HG03469 (cell line): ENCODE results near the gene ATP13A1.
A peak's percentile ranks its signal among the peaks of the same experiment; 100 is the strongest.
"Not testable (repeated sequence)": the region's sequence is repeated elsewhere in the genome, so short reads cannot be mapped to it uniquely, and the experiment has no call there.

ENCODE experiments used
- ATAC-seq: cut with Tn5 transposase; IDR thresholded peaks from one replicate; pipeline ENCODE4 v1.9.1; 2021; ENCODE audit warnings: mild to moderate bottlenecking, moderate library complexity, moderate number of reproducible peaks; ENCODE audit not compliant: unreplicated experiment

Gene ATP13A1

DNA sequence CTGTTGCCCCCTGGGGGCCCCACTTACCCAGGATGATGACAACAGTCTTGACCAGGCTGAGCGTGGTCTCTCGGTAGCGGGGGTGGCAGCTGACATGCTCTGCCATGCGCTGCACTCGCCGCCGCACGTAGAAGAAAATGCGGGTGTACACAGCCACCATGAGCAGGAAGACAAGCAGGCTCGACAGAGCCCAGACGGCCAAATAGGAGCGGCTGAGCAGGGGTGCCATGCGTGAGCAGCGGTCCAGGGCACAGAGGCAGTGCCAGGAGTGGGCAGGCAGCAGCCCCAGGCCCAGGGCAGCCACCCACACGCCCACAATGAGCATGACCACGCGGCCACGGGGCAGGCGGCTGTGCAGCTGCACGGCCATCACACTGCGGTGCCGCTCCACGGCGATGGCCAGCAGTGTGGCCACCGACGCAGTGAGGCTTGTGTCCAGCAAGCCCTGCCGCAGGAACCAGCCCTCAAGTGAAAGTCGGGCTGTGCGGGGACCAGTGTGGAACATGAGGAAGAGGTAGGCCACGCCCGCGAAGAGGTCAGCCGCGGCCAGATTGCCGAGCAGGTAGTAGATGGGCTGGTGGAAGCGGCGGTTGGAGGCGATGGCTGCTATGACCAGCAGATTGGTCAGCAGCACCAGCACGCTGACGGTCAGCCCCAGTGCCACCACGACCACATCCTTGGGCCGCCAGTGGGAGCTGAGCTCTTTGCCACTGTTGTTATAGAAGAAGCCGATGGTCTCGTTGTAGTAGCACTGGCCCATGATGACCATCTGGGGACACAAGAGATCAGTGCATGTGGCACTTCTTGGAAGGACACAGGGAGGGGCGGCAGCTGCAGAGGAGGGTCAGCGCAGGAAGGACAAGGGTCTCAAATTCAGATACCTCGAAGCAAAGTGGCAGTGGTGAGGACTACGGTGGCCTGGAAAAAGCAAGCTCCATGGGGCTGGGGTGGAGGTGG lies 36.7 kb downstream of the ATP13A1 start:
- no peak for ATAC-seq

DNA sequence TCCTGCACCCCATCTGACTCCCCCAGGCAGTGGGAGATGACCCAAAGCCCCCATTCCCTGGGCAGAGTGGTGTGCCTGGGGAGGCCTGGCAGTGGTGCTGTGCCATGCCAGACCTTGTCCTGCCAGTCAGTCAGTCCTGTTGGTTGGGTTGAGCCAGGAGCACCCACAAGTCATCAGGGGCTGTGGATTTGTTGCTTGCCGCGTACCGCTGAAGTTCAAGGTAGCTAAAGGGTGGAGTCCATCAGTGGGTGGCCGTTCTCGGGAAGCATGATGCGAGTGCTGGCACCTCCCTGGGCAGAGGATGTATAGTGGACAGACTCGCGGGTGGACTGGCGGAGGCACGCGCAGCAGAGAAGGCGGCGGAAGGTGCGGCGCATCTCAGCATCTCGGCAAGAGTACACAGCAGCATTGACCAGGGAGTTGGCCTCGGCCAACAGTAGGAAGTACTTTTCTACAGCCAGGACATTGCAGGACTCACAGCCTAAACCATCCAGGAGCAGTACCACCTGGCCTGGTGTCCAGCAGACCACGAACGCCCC lies 39.4 kb downstream of the ATP13A1 start:
- no peak for ATAC-seq

DNA sequence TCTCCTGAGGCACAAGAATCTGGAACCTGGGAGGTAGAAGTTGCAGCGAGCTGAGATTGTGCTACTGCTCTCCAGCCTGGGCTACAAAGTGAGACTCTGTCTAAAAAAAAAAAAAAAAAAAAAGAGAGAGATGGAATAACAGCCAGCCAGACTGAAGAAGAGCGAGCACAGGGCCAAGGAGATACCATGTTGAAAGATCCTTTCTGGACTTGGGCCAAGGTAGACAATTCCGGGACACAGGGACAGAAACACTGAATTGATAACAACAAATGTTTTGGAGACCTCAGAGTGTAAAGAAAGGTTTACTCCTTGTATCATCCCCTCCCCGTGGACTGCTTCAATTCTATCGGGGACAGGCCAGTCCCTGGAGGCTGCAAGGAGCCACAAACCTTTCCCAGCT lies 40.1 kb downstream of the ATP13A1 start:
- ATAC-seq = no peak

DNA sequence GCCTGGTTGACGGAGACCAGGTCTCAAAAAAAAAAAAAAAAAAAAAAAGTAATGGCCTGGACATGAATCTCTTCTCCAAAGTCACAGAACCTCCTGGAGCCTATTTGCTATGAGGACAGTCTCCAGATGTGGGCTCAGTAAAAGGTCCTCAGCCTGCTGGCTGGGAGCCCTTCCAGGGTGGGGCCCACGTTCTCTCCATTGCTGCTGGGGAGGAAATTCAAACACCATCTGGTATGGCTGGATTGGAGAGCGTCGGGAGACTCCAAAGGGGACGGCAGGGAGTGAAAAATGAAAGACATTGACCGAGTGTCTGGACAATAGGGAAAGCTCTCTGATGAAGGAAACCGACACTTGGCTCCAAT lies 43.6 kb downstream of the ATP13A1 start:
- ATAC-seq = no peak

DNA sequence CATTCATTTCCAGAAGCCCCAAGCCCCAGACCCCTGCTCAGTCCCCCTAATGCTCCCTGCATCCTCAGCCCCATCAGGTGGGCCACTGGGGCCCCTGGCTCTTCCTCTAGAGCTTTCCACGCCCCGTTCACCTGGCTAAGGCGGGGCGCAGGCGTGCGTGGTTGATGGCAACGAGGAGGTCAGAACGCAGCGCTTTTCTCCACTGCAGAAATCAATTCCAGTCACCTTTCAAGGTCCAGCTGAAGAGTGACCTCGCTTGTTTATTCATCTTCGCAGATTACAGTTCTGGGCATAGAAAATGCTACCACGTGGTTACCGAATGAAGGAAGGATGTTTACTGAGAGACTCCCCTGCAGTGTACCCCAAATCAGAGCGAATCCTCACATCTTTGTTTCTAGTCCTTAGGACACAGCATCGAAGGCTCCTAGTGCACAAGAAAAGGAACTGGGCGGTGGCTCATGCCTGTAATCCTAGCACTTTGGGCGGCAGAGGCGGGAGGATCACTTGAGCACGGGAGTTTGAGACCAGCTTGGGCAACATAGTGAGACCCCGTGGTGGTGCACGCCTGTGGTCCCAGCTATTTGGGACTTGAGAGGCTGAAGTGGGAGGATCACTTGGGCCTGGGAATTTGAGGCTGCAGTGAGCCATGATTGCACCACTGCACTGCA lies 44.2 kb downstream of the ATP13A1 start:
- no peak for ATAC-seq

DNA sequence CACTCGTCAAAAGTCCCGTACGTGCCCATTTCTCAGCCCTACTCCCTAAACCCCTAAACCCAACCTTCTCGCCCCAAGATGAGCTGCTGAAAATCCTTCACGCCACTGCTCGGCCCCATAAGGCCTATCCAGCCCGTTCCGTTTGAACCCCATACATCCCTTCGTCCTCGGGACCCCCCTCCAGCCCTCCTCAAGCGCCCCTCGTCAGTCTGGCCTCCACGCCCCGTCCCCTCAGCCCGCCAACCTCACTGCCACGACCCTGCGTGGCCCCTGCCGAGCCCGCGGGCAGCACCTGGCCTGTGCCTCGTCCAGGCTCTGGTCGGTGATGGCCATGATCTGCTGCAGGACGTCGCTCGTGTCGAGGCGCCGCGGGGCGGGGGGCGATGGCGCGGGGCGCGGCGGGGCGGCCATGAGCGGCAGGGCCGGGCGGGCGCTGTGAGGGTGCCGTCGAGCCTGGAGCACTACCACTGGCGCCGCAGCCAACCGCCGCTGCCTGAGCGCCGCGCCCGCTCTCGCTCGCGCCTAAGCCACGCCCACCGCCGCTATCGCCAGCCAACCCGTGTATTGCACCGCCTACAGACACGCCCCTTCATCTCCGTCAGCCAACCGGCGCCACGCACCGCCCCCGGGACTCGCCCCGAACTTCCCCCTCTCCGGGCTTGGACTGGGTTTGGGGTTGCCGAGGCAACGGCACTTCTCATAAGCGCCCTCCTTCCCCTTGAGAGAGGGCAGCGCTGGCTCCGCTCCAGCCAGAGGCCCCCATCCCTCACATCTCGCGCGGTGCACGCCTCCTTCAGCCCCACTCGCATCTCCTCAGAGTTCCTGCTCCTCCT lies 45.0 kb downstream of the ATP13A1 start, which contains the start of gene PBX4:
PBX4 (minus strand) TSS at position 469 of the 833 bp plus-strand sequence; CDS start at position 411, 58 bp downstream.
- ATAC-seq = peak; percentile 89

DNA sequence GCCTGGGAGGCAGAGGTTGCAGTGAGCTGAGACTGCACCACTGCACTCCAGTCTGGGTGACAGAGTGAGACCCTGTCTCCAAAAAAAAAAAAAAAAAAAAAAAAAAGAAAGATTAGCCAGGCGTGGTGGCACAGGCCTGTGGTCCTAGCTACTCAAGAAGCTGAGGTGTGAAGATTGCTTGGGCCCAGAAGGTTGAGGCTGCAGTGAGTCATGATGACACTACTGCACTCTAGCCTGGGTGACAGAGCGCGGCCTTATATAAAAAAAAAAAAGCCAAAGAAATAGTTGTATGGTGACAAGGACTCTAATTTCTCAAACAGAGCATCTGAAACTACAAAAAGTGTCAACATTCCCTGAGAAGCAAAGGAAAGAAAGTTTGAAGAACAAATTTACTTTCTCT lies 48.4 kb downstream of the ATP13A1 start:
- no peak for ATAC-seq

DNA sequence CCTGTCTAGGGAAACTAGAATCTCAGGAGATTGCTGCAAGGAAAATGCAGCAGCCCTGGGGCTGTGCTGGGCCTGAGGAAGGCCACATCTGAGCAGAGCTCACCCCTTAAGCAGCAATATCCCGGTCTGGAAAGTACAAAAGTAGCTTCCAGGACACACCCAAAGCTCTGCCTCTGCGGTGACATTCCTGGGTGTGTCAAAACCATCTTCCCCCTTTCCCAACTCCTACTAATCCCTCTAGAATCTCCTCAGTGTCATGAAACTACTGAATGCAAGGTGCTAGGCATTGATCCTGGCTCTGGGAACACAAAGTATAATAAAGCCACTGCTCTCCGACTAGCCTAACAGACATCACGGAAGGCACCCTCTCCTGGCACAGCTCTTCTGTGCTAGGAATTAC lies 50.0 kb downstream of the ATP13A1 start:
- ATAC-seq = no peak

DNA sequence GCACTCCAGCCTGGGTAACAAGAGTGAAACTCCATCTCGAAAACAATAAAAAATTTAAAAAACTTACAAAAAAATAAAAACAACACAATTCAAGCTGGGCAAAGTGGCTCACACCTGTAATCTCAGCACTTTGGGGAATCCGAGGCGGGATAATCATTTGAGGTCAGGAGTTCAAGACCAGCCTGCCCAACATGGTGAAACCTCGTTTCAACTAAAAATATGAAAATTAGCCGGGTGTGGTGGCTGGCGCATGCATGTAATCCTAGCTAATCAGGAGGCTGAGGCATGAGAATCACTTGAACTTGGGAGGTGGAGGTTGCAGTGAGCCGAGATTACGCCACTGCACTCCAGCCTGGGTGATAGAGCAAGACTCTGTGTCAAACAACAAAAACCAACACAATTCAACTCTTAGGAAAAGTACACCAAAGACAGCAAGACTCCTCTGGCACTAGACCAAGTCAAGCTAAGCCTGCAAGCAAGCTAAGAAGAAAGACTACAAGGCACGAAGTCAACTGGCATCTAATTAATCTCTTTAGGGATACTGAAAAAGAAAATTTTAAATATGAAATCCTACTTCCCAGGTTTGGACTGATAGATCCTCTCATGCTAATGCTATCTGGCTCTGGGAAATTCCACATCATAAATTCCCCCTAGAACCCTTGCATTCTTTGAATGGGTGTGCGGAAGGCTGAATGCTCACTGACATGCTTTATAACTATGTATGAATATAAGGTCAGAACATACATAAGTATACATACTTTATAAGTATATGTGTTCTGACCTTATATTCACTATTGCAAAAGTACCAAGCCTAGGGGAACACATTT lies 52.9 kb downstream of the ATP13A1 start:
- ATAC-seq = no peak

DNA sequence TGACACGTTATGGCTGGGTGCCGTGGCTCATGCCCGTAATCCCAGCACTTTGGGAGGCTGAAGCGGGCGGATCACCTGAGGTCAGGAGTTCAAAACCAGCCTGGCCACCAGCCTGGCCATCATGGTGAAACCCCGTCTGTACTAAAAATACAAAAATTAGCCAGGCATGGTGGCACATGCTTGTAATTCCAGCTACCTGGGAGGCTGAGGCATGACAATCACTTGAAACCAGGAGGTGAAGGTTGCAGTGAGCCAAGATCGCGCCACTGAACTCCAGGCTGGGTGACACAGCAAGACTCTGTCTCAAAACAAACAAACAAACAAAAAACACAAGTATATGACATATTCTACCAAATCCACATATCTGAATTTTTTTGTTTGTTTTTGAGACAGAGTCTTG lies 56.8 kb downstream of the ATP13A1 start:
- ATAC-seq = not testable (repeated sequence)

DNA sequence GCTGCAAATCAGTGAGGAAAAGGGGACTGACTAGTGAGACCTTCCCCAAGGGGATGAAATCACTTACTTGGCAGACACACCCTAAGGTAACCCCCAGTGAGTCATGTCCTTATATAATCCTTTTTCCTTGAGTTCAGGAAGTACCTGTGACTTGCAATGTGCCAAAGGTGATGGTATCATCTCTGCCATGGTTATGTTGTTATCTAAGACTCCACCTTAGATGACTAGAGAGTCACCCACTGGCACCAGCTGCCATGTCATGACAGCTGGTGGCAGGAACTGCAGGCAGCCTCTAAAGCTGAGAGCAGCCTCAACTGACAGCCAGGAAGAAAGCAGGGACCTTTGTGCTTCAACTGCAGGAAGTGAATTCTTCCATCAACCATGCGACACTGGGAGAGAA lies 57.5 kb downstream of the ATP13A1 start:
- no peak for ATAC-seq

DNA sequence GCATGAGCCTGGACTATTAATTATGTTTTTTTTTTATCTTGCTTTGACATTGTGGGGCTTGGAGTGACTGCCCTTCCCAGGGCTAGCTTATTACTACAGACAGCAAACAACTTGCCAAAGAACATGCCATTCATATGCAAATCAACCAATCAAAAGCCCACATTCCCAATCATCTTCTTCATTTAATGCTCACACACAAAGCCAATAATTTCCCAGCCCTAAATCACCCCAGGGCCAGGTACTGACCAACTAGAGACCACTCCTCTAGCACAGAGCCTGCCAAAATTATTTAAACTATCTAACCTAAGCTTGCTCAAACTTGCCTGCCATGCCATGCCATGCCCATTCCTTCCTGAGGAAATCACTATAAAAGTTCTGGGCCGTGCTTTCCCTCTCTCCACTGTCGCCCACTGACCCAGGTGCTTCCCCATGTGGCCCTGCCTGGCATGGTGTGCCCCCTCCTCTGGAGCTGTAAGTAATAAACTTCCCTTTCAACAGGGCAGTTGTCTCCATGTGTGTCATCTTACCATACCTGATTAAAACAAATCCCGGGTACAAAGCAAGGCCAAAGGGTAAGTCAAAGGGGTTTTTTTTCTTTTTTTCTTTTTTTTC lies 60.7 kb downstream of the ATP13A1 start:
- ATAC-seq = no peak

DNA sequence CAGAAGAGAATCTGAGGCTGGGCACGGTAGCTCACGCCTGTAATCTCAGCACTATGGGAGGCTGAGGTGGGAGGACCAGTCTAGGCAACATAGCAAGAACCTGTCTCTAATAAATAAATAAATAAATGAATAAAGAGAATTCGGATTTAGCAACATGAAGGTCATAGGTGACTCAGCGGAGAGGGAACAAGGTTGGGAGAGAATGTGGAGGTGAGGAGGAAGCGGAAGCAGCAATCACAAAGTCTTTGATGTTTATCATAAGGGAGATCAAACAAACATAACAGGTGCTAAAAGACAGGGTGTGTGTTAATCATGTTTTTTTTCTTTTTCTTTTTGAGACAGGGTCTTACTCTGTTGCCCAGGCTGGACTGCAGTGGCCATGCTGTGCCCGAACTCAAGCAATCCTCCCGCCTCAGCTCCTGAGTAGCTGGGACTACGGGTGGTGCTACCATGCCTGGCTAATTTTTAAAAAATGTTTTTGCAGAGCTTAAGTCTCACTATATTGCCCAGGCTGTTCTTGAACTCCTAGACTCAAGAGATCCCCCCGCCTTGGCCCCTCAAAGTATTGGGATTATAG lies 61.3 kb downstream of the ATP13A1 start:
- no peak for ATAC-seq

DNA sequence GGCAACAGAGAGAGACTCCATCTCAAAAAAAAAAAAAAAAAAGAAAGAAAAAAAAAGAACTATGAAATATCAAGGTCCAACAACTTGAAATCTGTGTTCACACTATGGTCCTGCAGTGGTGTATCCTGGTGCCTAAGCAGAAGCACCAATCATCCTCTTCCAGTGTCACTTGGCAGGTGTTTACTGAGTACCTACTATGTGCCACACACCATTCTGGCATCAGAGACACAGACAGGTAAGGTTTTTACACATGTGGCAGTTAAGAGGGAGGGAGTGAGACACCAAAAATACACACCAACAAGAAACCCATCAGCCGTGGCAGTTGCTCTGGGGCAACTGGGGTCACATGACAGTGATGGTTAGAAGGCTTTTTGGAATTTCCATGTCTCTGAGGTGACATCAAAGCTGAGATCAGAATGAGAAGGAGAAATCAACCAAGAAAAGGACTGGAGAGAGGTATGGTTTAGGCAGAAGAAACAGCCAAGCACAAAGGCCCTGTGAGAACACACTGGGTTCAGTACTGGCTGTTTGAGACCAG lies 62.6 kb downstream of the ATP13A1 start:
- ATAC-seq = no peak

DNA sequence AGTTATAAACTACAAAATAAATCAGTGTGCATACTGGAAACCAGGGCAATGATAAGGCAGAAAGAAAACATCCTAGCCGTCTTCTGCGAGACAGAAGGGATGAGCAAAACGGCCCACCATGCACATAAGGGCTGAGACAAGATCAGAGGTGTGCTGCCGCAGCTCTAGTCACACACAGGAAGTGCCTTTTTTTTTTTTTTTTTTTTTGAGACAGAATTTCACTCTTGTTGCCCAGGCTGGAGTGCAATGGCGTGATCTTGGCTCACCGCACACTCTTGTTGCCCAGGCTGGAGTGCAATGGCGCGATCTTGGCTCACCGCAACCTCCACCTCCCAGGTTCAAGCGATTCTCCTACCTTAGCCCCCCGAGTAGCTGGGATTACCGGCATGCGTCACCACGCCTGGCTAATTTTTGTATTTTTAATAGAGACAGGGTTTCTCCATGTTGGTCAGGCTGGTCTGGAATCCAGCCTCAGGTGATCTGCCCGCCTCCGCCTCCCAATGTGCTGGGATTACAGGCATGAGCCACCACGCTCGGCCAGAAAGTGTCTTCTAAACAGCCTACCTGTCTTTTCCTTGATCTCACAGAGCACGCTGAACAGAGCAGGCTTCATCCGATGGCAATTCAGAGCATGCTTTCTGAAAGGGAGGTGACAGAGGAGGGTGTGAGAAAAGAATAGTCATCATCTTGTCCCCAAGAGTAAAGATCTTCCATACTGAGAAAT lies 64.6 kb downstream of the ATP13A1 start:
- ATAC-seq = not testable (repeated sequence)

DNA sequence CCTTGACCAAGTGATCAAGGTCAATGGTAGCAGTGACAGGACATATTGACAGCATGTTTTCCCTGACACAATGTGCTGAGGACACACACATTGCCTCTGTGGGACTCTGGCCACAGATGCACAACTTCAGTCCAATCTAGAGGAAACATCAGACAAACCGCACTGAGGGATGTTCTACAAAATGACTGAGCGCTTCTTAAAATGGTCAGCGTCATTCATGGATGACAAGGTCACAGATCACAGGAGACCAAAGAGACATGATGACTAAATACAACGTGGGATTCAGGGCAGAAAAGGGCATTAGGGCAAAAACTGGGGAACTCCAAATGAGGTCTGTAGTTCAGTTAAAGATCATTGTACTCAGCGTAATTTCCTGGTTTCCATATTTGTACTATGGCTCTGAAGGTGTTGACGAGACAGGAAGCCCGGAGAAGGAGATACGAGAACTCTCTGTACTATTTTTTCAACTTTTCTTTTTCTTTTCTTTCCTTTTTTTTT lies 65.6 kb downstream of the ATP13A1 start:
- peak; percentile 58 for ATAC-seq
